ENCODE results near the gene GNL1. TPM values are rescaled to one million over a fixed set of nuclear protein-coding genes. Genes with fewer than 3 reads are reported as not detected.
A peak's percentile ranks its signal among the peaks of the same experiment; 100 is the strongest.

GNL1 gene
- total RNA-seq, 1 donor from 2014 or later, result 18.3 TPM

- ATAC-seq (no peak), DNase-seq (ENCODE audit: missing footprints) (no peak)
- intact Hi-C loops (cut with DNase I), result loop anchor here (5.0 kb wide), 1 partner anchor 40 kb away; no protein-coding TSS in a partner anchor
Observed at GRCh38 chr6:30572148-30572547, 15.9 kb upstream of the GNL1 start.

- ATAC-seq (no peak), DNase-seq (ENCODE audit: missing footprints) (no peak)
- intact Hi-C loops (cut with DNase I), result loop anchor here (2.0 to 5.0 kb wide), 2 partner anchors 15 to 41 kb away; partner anchors contain the start of genes GNL1 and PRR3
Observed at GRCh38 chr6:30571762-30572082, 15.4 kb upstream of the GNL1 start.

- intact Hi-C loops (cut with DNase I), result loop anchor here (2.0 to 5.0 kb wide), 2 partner anchors 14 to 41 kb away; partner anchors contain the start of genes GNL1 and PRR3
- DNase-seq (ENCODE audit: missing footprints) (peak; percentile 100), ATAC-seq (peak; percentile 99)
Observed at GRCh38 chr6:30571075-30571761, 14.9 kb upstream of the GNL1 start, which contains the start of gene ABCF1. Gene ABCF1 (plus strand): TSS chr6:30571442. CDS start chr6:30571488, 46 bp downstream.

- intact Hi-C loops (cut with DNase I), result loop anchor here (2.0 to 5.0 kb wide), 2 partner anchors 14 to 42 kb away; partner anchors contain the start of genes GNL1 and PRR3
- ATAC-seq, result peak; percentile 7
- DNase-seq (ENCODE audit: missing footprints), result peak; percentile 64
Observed at GRCh38 chr6:30570740-30571074, 14.4 kb upstream of the GNL1 start.

GRCh38 chr6:30570263-30570662, 14.0 kb upstream of the GNL1 start:
- ATAC-seq (no peak), DNase-seq (ENCODE audit: missing footprints) (no peak)
- intact Hi-C loops (cut with DNase I), result loop anchor here (2.0 to 5.0 kb wide), 2 partner anchors 13 to 42 kb away; partner anchors contain the start of genes GNL1 and PRR3

- ATAC-seq, result no peak
- intact Hi-C loops (cut with DNase I), result no loop called here
Observed at GRCh38 chr6:30568245-30568644, 12.0 kb upstream of the GNL1 start.

GRCh38 chr6:30565772-30566171, 9.5 kb upstream of the GNL1 start:
- ATAC-seq (no peak), DNase-seq (ENCODE audit: missing footprints) (no peak)
- intact Hi-C loops (cut with DNase I), result no loop called here

More at GRCh38 chr6:30568245-30568644, 12.0 kb upstream of the GNL1 start:
- DNase-seq (ENCODE audit: missing footprints), result no peak

GRCh38 chr6:30564114-30564513, 7.8 kb upstream of the GNL1 start:
- ATAC-seq (no peak), DNase-seq (ENCODE audit: missing footprints) (no peak)
- intact Hi-C loops (cut with DNase I), result no loop called here

- ATAC-seq, result peak; percentile 26
- intact Hi-C loops (cut with DNase I), result no loop called here
- no peak for DNase-seq (ENCODE audit: missing footprints)
Observed at GRCh38 chr6:30562470-30563425, 6.5 kb upstream of the GNL1 start.

GRCh38 chr6:30560930-30561329, 4.6 kb upstream of the GNL1 start:
- intact Hi-C loops (cut with DNase I), result no loop called here
- no peak for DNase-seq (ENCODE audit: missing footprints)
- ATAC-seq, result no peak

GRCh38 chr6:30557683-30557981, 1.3 kb upstream of the GNL1 start:
- ATAC-seq, result no peak
- no peak for DNase-seq (ENCODE audit: missing footprints)
- intact Hi-C loops (cut with DNase I), result loop anchor here (2.0 to 5.0 kb wide), 3 partner anchors 13 to 165 kb away; partner anchors contain the start of genes ABCF1, MRPS18B, PPP1R10 and TUBB

- intact Hi-C loops (cut with DNase I), result loop anchor here (2.0 to 5.0 kb wide), 3 partner anchors 14 to 165 kb away; partner anchors contain the start of genes ABCF1, MRPS18B, PPP1R10 and TUBB
- ATAC-seq, result peak; percentile 86
Observed at GRCh38 chr6:30556906-30557682, 805 bp upstream of the GNL1 start, which contains the start of gene PRR3. Gene PRR3 (plus strand): TSS chr6:30557295. CDS start chr6:30557345, 50 bp downstream.

GRCh38 chr6:30555816-30556065, 548 bp downstream of the GNL1 start:
- intact Hi-C loops (cut with DNase I), result loop anchor here (2.0 to 5.0 kb wide), 3 partner anchors 15 to 167 kb away; partner anchors contain the start of genes ABCF1, MRPS18B, PPP1R10 and TUBB
- ATAC-seq, result no peak
- DNase-seq (ENCODE audit: missing footprints), result no peak

More at GRCh38 chr6:30556906-30557682, 805 bp upstream of the GNL1 start, which contains the start of gene PRR3:
- DNase-seq (ENCODE audit: missing footprints), result peak; percentile 94

- ATAC-seq, result peak; percentile 17
- peak; percentile 78 for DNase-seq (ENCODE audit: missing footprints)
- intact Hi-C loops (cut with DNase I), result loop anchor here (5.0 kb wide), 1 partner anchor 167 kb away; the partner anchor contains the start of gene TUBB
Observed at GRCh38 chr6:30554962-30555815, 1.1 kb downstream of the GNL1 start.

GRCh38 chr6:30554404-30554803, 1.9 kb downstream of the GNL1 start:
- ATAC-seq (no peak), DNase-seq (ENCODE audit: missing footprints) (no peak)
- intact Hi-C loops (cut with DNase I), result no loop called here

GRCh38 chr6:30548375-30548774, 7.9 kb downstream of the GNL1 start:
- no peak for ATAC-seq
- intact Hi-C loops (cut with DNase I), result no loop called here

GRCh38 chr6:30547454-30547853, 8.8 kb downstream of the GNL1 start:
- intact Hi-C loops (cut with DNase I), result no loop called here
- no peak for DNase-seq (ENCODE audit: missing footprints)
- no peak for ATAC-seq

More at GRCh38 chr6:30548375-30548774, 7.9 kb downstream of the GNL1 start:
- DNase-seq (ENCODE audit: missing footprints), result no peak
